ENCODE results near the gene FXYD7. TPM values are rescaled to one million over a fixed set of nuclear protein-coding genes. Genes with fewer than 3 reads are reported as not detected.

FXYD7 gene
- total and polyA plus RNA-seq, 4 experiments from 2014 or later = 5.5 to 11.1 (median 9.9) TPM

- Mint-ChIP-seq H3K4me3 (peak overlapping the region in 7 of 8 donors; percentile 42 to 99 (median 98)), H3K27me3 (no peaks in the 10 kb centered on the region), H3K9me3 (peaks cover 0 to 4% (median 2%) of the 10 kb centered on the region in 8 donors), H3K27ac (peak overlapping the region; percentile 22 to 99 (median 98)), H3K4me1 (peaks cover 35 to 83% (median 50%) of the 10 kb centered on the region in 4 donors), H3K36me3 (peaks cover 60 to 73% of the 10 kb centered on the region in 2 donors)
- CTCF ChIA-PET (ENCODE audit: partially characterized antibody) = interaction anchor here (1.1 to 2.8 kb wide), 3 partner anchors 16 to 33 kb away, joined by 3 to 8 read pairs (median 3); partner anchors contain the start of gene FXYD7
- POLR2A ChIA-PET (ENCODE audit: partially characterized antibody) = interaction anchor here (6.3 to 10.5 kb wide), 3 partner anchors 14 to 57 kb away, joined by 109 to 140 read pairs (median 126); partner anchors contain the start of gene FXYD7
- Histone ChIP-seq H3K27me3 (ENCODE audit: insufficient read depth, low read length) (no peaks in the 10 kb centered on the region), H3K27ac (ENCODE audit: low read depth, low read length) (peak overlapping the region; percentile 91), H3K9me3 (ENCODE audit: control insufficient read depth in 1 of 2, low read length in 2 of 2) (no peaks in the 10 kb centered on the region), H3K4me1 (ENCODE audit: insufficient read depth, low read length) (peaks cover 75% of the 10 kb centered on the region), H3K4me3 (ENCODE audit: low read length in 2 of 2) (no peak overlapping the region), H3K36me3 (ENCODE audit: insufficient read depth, low read length) (peaks cover 58% of the 10 kb centered on the region)
- intact Hi-C loops (cut with micrococcal nuclease) = no loop called here
- DNase-seq = no peak
Observed at GRCh38 chr19:35157431-35157830, 14.4 kb downstream of the FXYD7 start.

DNA sequence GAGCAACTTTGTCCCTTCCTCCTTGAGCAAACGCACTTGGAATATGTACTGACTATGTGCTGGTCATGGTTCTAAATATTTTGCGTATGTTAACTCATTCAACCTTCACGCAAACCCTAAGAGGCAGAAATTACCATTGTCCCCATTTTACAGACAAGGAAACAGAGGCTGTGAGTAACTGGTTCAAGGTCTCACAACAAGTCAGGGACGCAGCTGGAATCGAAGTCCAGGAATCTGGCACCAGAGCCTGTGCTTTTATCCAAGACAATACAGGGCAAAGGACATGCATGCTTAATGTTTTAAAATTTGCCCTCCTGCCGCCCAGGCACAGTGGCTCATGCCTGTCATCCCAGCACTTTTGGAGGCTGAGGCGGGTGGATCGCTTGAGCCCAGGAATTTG is 16.6 kb downstream of the FXYD7 start:
- Histone ChIP-seq H3K4me3 (ENCODE audit: low read length in 2 of 2) (no peak overlapping the region), H3K9me3 (ENCODE audit: control insufficient read depth in 1 of 2, low read length in 2 of 2) (no peaks in the 10 kb centered on the region), H3K27ac (ENCODE audit: low read depth, low read length) (no peak overlapping the region), H3K27me3 (ENCODE audit: insufficient read depth, low read length) (no peaks in the 10 kb centered on the region), H3K4me1 (ENCODE audit: insufficient read depth, low read length) (peaks cover 76% of the 10 kb centered on the region), H3K36me3 (ENCODE audit: insufficient read depth, low read length) (peaks cover 77% of the 10 kb centered on the region)
- Mint-ChIP-seq H3K4me3 (peak overlapping the region in 1 of 8 donors; percentile 38), H3K9me3 (peaks cover 0 to 9% (median 3%) of the 10 kb centered on the region in 8 donors), H3K27ac (peak overlapping the region in 4 of 7 donors; percentile 57 to 88 (median 76)), H3K36me3 (peaks cover 82 to 91% of the 10 kb centered on the region in 2 donors), H3K4me1 (peaks cover 30 to 87% (median 57%) of the 10 kb centered on the region in 4 donors), H3K27me3 (no peaks in the 10 kb centered on the region)
- POLR2A ChIA-PET (ENCODE audit: partially characterized antibody) = interaction anchor here (0.7 to 10.5 kb wide), 6 partner anchors 14 to 82 kb away, joined by 3 to 140 read pairs (median 8); partner anchors contain the start of gene FXYD7
- intact Hi-C loops (cut with micrococcal nuclease) = no loop called here
- CTCF ChIA-PET (ENCODE audit: partially characterized antibody) = interaction anchor here (0.8 to 1.6 kb wide), 3 partner anchors 9 to 18 kb away, joined by 3 to 7 read pairs (median 3); no protein-coding TSS in a partner anchor
- no peak for DNase-seq

DNA sequence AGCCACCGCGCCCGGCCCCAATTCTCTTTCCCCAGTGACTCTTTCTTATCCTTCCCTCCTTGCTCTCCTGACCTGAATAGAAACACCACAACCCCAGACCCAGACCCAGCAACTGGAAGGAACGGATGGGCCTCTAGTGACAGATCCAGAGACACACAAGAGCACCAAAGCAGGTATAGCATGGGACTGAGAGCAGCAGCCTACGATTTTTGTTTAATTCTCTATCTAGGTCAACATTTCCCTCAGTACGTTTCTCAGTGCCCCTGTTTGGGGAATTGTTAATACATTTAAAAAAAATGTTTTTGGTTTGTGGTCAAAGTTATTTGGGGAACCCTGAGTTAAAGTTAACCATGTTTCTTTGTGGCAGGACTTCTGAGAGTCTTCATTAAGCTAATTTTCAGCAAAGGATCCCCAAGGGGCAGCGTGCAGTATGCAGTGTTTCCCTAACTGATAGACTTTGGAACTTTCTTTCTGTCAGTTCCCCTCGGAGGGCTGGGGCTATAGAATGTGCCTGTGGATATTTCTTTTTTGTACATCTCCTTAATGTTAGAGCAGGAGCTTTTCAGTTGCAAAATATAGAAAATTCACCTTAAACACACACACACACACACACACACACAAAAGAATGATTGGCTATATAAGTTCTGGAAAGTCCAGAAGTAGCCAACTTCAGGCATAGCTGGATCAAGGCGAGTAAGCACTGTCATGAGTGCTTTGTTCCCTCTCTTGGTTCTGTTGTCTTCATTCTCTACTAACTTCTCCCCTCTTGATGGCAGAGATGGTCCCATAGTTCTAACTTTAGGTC is 17.8 kb downstream of the FXYD7 start:
- DNase-seq = no peak
- peaks cover 92% of the 10 kb centered on the region in 2 donors for H3K36me3 Mint-ChIP-seq
- no peak overlapping the region for H3K27ac ChIP-seq (ENCODE audit: low read depth, low read length)
- no peak overlapping the region for H3K4me3 ChIP-seq (ENCODE audit: low read length in 2 of 2)
- H3K27me3 ChIP-seq (ENCODE audit: insufficient read depth, low read length) = no peaks in the 10 kb centered on the region
- H3K4me3 Mint-ChIP-seq = peak overlapping the region in 3 of 8 donors; percentile 11 to 15 (median 11)
- intact Hi-C loops (cut with micrococcal nuclease) = no loop called here
- no peaks in the 10 kb centered on the region for H3K27me3 Mint-ChIP-seq
- peaks cover 0 to 3% of the 10 kb centered on the region in 2 donors for H3K9me3 ChIP-seq (ENCODE audit: control insufficient read depth in 1 of 2, low read length in 2 of 2)
- peaks cover 0 to 17% (median 5%) of the 10 kb centered on the region in 8 donors for H3K9me3 Mint-ChIP-seq
- POLR2A ChIA-PET (ENCODE audit: partially characterized antibody) = interaction anchor here (1.3 to 10.5 kb wide), 4 partner anchors 13 to 103 kb away, joined by 3 to 140 read pairs (median 18); partner anchors contain the start of gene FXYD7
- H3K4me1 ChIP-seq (ENCODE audit: insufficient read depth, low read length) = peaks cover 73% of the 10 kb centered on the region
- CTCF ChIA-PET (ENCODE audit: partially characterized antibody) = interaction anchor here (0.9 kb wide), 1 partner anchor 19 kb away, joined by 4 read pairs; the partner anchor contains the start of gene FXYD7
- H3K4me1 Mint-ChIP-seq = peaks cover 31 to 85% (median 60%) of the 10 kb centered on the region in 4 donors
- peak overlapping the region; percentile 57 to 97 (median 82) for H3K27ac Mint-ChIP-seq
- H3K36me3 ChIP-seq (ENCODE audit: insufficient read depth, low read length) = peaks cover 90% of the 10 kb centered on the region

- H3K27me3 Mint-ChIP-seq = no peaks in the 10 kb centered on the region
- peaks cover 27 to 81% (median 57%) of the 10 kb centered on the region in 4 donors for H3K4me1 Mint-ChIP-seq
- Histone ChIP-seq H3K27ac (ENCODE audit: low read depth, low read length) (no peak overlapping the region), H3K9me3 (ENCODE audit: control insufficient read depth in 1 of 2, low read length in 2 of 2) (peaks cover 0 to 8% of the 10 kb centered on the region in 2 donors), H3K27me3 (ENCODE audit: insufficient read depth, low read length) (no peaks in the 10 kb centered on the region), H3K4me3 (ENCODE audit: low read length in 2 of 2) (no peak overlapping the region), H3K4me1 (ENCODE audit: insufficient read depth, low read length) (peaks cover 70% of the 10 kb centered on the region), H3K36me3 (ENCODE audit: insufficient read depth, low read length) (peaks cover 95% of the 10 kb centered on the region)
- H3K36me3 Mint-ChIP-seq = peaks cover 92 to 93% of the 10 kb centered on the region in 2 donors
- POLR2A ChIA-PET (ENCODE audit: partially characterized antibody) = interaction anchor here (1.3 to 10.5 kb wide), 5 partner anchors 8 to 102 kb away, joined by 3 to 140 read pairs (median 12); partner anchors contain the start of gene FXYD7
- intact Hi-C loops (cut with micrococcal nuclease) = no loop called here
- DNase-seq = no peak
- peak overlapping the region in 1 of 8 donors; percentile 43 for H3K4me3 Mint-ChIP-seq
- CTCF ChIA-PET (ENCODE audit: partially characterized antibody) = interaction anchor here (0.9 to 1.4 kb wide), 2 partner anchors 19 to 28 kb away, joined by 3 to 4 read pairs; partner anchors contain the start of gene FXYD7
- H3K9me3 Mint-ChIP-seq = peaks cover 0 to 22% (median 10%) of the 10 kb centered on the region in 8 donors
- H3K27ac Mint-ChIP-seq = peak overlapping the region; percentile 50 to 97 (median 82)
Observed at GRCh38 chr19:35161434-35161743, 18.3 kb downstream of the FXYD7 start.

GRCh38 chr19:35162471-35163326 is 19.6 kb downstream of the FXYD7 start:
- intact Hi-C loops (cut with micrococcal nuclease) = no loop called here
- Mint-ChIP-seq H3K4me1 (peaks cover 31 to 81% (median 61%) of the 10 kb centered on the region in 4 donors), H3K4me3 (peak overlapping the region in 1 of 8 donors; percentile 15), H3K27ac (peak overlapping the region; percentile 36 to 88 (median 70)), H3K27me3 (no peaks in the 10 kb centered on the region), H3K9me3 (peaks cover 0 to 26% (median 13%) of the 10 kb centered on the region in 8 donors), H3K36me3 (peaks cover 96% of the 10 kb centered on the region in 2 donors)
- ChIA-PET CTCF (ENCODE audit: partially characterized antibody) (interaction anchor here (0.6 to 2.0 kb wide), 5 partner anchors 9 to 76 kb away, joined by 3 to 11 read pairs (median 3); no protein-coding TSS in a partner anchor), POLR2A (ENCODE audit: partially characterized antibody) (interaction anchor here (0.8 to 10.5 kb wide), 6 partner anchors 9 to 49 kb away, joined by 3 to 140 read pairs (median 10); partner anchors contain the start of gene FXYD7)
- Histone ChIP-seq H3K9me3 (ENCODE audit: control insufficient read depth in 1 of 2, low read length in 2 of 2) (peaks cover 0 to 8% of the 10 kb centered on the region in 2 donors), H3K27ac (ENCODE audit: low read depth, low read length) (no peak overlapping the region), H3K4me3 (ENCODE audit: low read length in 2 of 2) (no peak overlapping the region), H3K27me3 (ENCODE audit: insufficient read depth, low read length) (no peaks in the 10 kb centered on the region), H3K4me1 (ENCODE audit: insufficient read depth, low read length) (peaks cover 70% of the 10 kb centered on the region), H3K36me3 (ENCODE audit: insufficient read depth, low read length) (peaks cover 92% of the 10 kb centered on the region)
- no peak for DNase-seq

DNA sequence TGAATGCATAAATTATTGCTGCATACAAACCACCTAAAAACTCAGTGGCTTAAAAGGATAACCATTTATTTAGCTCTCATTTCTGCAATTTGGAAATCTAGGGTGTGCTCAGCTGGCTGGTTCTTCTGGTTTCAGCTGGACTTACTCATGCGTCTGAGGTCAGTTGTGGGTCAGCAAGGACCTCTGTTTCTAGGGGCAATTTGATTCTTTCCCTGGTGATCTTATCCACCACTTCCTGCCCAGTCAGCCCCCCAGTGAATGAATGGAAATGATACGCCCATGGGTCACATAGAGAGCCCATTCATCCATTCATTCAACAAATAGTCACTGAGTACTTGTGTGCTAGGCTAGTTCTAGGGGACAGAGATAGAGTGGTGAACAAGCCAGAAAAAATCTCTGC is 21.4 kb downstream of the FXYD7 start:
- H3K27me3 ChIP-seq (ENCODE audit: insufficient read depth, low read length) = no peaks in the 10 kb centered on the region
- Mint-ChIP-seq H3K4me1 (peaks cover 30 to 81% (median 57%) of the 10 kb centered on the region in 4 donors), H3K27me3 (no peaks in the 10 kb centered on the region), H3K27ac (peak overlapping the region in 6 of 7 donors; percentile 35 to 82 (median 66)), H3K4me3 (no peak overlapping the region), H3K36me3 (peaks cover 90 to 91% of the 10 kb centered on the region in 2 donors), H3K9me3 (peaks cover 0 to 26% (median 13%) of the 10 kb centered on the region in 8 donors)
- peaks cover 78% of the 10 kb centered on the region for H3K36me3 ChIP-seq (ENCODE audit: insufficient read depth, low read length)
- H3K4me3 ChIP-seq (ENCODE audit: low read length in 2 of 2) = no peak overlapping the region
- peaks cover 0 to 8% of the 10 kb centered on the region in 2 donors for H3K9me3 ChIP-seq (ENCODE audit: control insufficient read depth in 1 of 2, low read length in 2 of 2)
- no peak for DNase-seq
- CTCF ChIA-PET (ENCODE audit: partially characterized antibody) = interaction anchor here (2.0 kb wide), 1 partner anchor 23 kb away, joined by 11 read pairs; no protein-coding TSS in a partner anchor
- intact Hi-C loops (cut with micrococcal nuclease) = no loop called here
- no peak overlapping the region for H3K27ac ChIP-seq (ENCODE audit: low read depth, low read length)
- peaks cover 70% of the 10 kb centered on the region for H3K4me1 ChIP-seq (ENCODE audit: insufficient read depth, low read length)
- POLR2A ChIA-PET (ENCODE audit: partially characterized antibody) = no interaction called here
